OCI-LY7 (cell line): Measurements from ENCODE around the gene ARMC9.

Experiments
- EZH2phosphoT487 ChIP-seq: fragments of 200-600 bp; sonication (generic); IDR thresholded peaks from 2 replicates; pipeline ENCODE4 v1.6.1; 2018; ENCODE audit warnings: low read depth, borderline replicate concordance, mild to moderate bottlenecking, mixed run types, antibody characterized with exemption, low read length, moderate library complexity, mixed read lengths
- TF ChIP-seq, protein P1 (sequence below): fragments of 200-600 bp; sonication (generic); conservative IDR thresholded peaks from 2 replicates; pipeline ENCODE4 v1.5.1; 2014; ENCODE audit warnings: mild to moderate bottlenecking, antibody characterized with exemption, low read length, moderate library complexity, mixed read lengths

- TF ChIP-seq, protein P1, sequence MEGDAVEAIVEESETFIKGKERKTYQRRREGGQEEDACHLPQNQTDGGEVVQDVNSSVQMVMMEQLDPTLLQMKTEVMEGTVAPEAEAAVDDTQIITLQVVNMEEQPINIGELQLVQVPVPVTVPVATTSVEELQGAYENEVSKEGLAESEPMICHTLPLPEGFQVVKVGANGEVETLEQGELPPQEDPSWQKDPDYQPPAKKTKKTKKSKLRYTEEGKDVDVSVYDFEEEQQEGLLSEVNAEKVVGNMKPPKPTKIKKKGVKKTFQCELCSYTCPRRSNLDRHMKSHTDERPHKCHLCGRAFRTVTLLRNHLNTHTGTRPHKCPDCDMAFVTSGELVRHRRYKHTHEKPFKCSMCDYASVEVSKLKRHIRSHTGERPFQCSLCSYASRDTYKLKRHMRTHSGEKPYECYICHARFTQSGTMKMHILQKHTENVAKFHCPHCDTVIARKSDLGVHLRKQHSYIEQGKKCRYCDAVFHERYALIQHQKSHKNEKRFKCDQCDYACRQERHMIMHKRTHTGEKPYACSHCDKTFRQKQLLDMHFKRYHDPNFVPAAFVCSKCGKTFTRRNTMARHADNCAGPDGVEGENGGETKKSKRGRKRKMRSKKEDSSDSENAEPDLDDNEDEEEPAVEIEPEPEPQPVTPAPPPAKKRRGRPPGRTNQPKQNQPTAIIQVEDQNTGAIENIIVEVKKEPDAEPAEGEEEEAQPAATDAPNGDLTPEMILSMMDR: no peak
- no peak for TF ChIP-seq EZH2phosphoT487
These were observed 6.2 kb downstream of the ARMC9 start for GRCh38 chr2:231204581-231204980.
